HFFc6 (cell line): ENCODE data around the gene TP53AIP1. TPM values are rescaled to one million over a fixed set of nuclear protein-coding genes. Genes with fewer than 3 reads are reported as not detected.

Experiments
- DNase-seq: peaks from one replicate; pipeline ENCODE4 v3.0.0-alpha.2; 2018
- H3K27ac Mint-ChIP-seq: 2 replicates; pipeline ENCODE4 v1.8.0; 2020; ENCODE audit warnings: mild to moderate bottlenecking, mixed read lengths
- H3K27me3 Mint-ChIP-seq: 2 replicates; pipeline ENCODE4 v1.8.0; 2021; ENCODE audit warnings: mild to moderate bottlenecking, moderate library complexity, mixed read lengths; ENCODE audit not compliant: insufficient read depth
- H3K36me3 Mint-ChIP-seq: 2 replicates; pipeline ENCODE4 v1.8.0; 2021; ENCODE audit warnings: low read depth, mixed read lengths
- H3K4me1 Mint-ChIP-seq: 2 replicates; pipeline ENCODE4 v1.8.0; 2020; ENCODE audit warnings: low read depth, mixed read lengths
- H3K4me3 Mint-ChIP-seq: 2 replicates; pipeline ENCODE4 v1.8.0; 2020; ENCODE audit warnings: mild to moderate bottlenecking, moderate library complexity, mixed read lengths
- H3K9me3 Mint-ChIP-seq: 2 replicates; pipeline ENCODE4 v1.8.0; 2020; ENCODE audit warnings: mild to moderate bottlenecking, mixed read lengths
- total RNA-seq, 6 experiments: library from RNA; stranded (reverse); fragmentation: NEBNext Ultra II Directional; extraction: Animal tissue kit (Norgen Biotek cat#: 25700); gene quantifications; 2 replicates in 1 of 6; 3 replicates in 5 of 6; pipeline ENCODE4 v1.2.3, GENCODE V29; 2021
- TF ChIP-seq, protein P1 (sequence below): fragments of 200-600 bp; sonication (generic); IDR thresholded peaks from 2 replicates; pipeline ENCODE4 v1.5.0; 2021; ENCODE audit warnings: antibody characterized with exemption, mild to moderate bottlenecking

TP53AIP1 gene
- total RNA-seq, 6 experiments from 2014 or later: not detected

DNA sequence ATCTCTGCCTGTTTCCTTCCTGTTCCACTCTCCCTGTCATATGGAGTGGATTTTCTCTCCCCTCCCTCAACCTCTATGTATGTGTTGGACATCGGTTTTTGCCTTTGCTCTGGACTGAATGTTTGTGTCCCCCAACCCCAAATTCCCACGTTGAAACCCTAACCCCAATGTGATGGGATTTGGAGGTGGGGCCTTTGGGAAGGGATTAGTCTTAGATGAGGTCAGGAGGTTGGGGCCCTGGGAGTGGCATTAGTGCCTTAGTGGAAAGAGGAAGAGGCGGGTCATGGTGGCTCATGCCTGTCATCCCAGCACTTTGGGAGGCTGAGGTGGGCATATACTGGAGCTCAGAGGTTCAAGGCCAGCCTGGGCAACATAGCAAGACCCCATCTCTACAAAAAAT, 11.6 kb downstream of the TP53AIP1 start:
- no peak overlapping the region for H3K4me3 Mint-ChIP-seq
- peaks cover 19% of the 10 kb centered on the region for H3K4me1 Mint-ChIP-seq
- no peaks in the 10 kb centered on the region for H3K36me3 Mint-ChIP-seq
- no peak overlapping the region for H3K27ac Mint-ChIP-seq
- TF ChIP-seq, protein P1, sequence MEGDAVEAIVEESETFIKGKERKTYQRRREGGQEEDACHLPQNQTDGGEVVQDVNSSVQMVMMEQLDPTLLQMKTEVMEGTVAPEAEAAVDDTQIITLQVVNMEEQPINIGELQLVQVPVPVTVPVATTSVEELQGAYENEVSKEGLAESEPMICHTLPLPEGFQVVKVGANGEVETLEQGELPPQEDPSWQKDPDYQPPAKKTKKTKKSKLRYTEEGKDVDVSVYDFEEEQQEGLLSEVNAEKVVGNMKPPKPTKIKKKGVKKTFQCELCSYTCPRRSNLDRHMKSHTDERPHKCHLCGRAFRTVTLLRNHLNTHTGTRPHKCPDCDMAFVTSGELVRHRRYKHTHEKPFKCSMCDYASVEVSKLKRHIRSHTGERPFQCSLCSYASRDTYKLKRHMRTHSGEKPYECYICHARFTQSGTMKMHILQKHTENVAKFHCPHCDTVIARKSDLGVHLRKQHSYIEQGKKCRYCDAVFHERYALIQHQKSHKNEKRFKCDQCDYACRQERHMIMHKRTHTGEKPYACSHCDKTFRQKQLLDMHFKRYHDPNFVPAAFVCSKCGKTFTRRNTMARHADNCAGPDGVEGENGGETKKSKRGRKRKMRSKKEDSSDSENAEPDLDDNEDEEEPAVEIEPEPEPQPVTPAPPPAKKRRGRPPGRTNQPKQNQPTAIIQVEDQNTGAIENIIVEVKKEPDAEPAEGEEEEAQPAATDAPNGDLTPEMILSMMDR: no peak
- H3K27me3 Mint-ChIP-seq: peaks cover 36% of the 10 kb centered on the region
- no peak for DNase-seq
- no peaks in the 10 kb centered on the region for H3K9me3 Mint-ChIP-seq

DNA sequence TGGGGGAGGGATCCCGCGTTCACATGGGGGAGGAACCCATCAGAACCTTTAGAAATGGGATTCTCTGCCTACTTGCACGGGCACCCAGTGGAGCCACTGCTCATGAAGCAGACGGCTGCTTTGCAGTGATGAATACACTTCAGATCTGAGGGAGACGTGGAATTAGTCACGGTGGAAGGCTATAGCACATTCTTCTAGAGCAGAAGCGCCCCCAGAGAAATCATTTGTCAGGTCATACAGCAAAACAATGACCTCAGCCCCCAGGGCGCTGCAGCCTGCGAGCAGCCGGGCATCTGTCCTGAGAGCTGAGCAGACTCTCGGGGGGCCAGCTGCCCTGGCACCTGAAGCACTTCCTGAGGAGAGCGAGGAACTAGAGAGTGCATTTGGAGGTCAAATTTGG, 12.7 kb downstream of the TP53AIP1 start:
- no peak overlapping the region for H3K27ac Mint-ChIP-seq
- no peaks in the 10 kb centered on the region for H3K36me3 Mint-ChIP-seq
- TF ChIP-seq, protein P1: no peak
- H3K4me3 Mint-ChIP-seq: no peak overlapping the region
- no peaks in the 10 kb centered on the region for H3K9me3 Mint-ChIP-seq
- peaks cover 40% of the 10 kb centered on the region for H3K27me3 Mint-ChIP-seq
- DNase-seq: peak; percentile 14
- peaks cover 19% of the 10 kb centered on the region for H3K4me1 Mint-ChIP-seq

DNA sequence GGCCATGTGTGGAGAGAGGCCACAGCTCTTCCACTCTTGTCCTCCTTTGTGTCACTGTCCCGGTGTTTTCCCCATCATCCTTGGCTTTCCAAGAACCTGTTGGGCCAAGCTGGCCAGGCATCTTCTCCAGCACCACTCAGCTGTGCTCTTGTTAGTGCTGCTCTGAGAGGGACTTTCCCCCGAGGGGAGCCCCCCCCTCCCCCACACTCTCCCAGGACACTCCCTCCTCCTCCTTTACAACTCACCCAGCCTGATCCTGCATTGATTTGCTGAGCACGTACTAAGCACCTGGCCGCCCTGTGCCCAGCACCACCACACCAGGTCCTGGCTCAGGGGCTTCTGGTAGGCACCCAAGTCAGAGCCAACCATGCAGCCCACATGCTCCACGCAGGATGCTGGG, 13.2 kb downstream of the TP53AIP1 start:
- DNase-seq: no peak
- Mint-ChIP-seq H3K27me3 (peaks cover 44% of the 10 kb centered on the region), H3K4me1 (peaks cover 19% of the 10 kb centered on the region), H3K27ac (no peak overlapping the region), H3K36me3 (no peaks in the 10 kb centered on the region), H3K9me3 (no peaks in the 10 kb centered on the region), H3K4me3 (no peak overlapping the region)
- TF ChIP-seq, protein P1: no peak

DNA sequence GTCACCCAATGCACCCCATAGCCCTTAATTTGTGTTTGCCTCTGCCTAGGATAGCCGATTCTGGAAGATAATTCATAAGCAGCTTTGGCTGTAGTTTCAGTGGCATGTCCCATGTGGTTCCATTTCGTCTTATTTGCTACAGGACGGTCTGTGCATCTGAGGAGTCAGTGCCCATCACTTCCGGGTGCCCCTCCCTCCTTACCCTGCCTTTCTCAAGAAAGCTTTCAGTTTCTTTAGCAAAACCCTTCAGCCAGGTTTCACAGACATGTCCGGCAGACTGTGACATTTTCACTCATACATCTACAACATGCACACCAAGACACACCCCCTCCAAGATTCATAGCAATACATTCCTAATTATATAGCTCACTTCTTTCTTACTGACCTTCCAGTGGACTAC, 14.3 kb downstream of the TP53AIP1 start:
- DNase-seq: no peak
- no peak overlapping the region for H3K27ac Mint-ChIP-seq

DNA sequence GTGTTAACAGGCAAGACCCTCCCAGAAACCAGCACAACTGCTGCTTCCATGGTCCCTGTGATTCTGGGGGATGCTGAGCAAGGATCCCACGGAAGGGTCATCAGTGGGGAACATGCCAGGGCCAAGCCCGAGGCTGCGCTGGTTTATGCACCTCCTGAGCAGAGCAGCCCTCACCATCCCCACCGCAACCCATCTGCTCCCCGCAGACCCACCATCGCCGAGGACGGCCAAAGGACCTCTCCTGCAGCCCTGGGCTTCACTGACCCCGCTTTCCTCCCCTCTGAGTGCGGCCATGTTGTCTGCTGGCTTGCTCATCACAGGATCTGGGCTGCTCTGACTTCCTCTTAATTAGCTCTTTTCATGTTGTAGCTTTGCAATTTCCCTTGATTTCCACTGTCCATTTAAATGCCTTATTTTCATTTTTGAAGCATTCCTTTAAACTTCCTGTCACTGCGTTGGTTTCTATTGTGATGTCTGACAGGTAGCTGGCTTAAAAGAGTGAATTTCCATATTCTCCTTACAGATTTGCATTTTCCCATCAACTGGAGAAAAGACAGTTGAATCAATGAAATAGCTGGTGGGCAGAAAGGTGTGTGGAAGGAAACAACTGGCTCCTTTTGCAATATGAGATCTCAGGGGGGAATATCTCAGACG, 14.9 kb downstream of the TP53AIP1 start:
- Mint-ChIP-seq H3K27me3 (peaks cover 45% of the 10 kb centered on the region), H3K4me3 (no peak overlapping the region), H3K9me3 (no peaks in the 10 kb centered on the region), H3K4me1 (peaks cover 19% of the 10 kb centered on the region), H3K27ac (no peak overlapping the region), H3K36me3 (no peaks in the 10 kb centered on the region)
- TF ChIP-seq, protein P1: no peak
- no peak for DNase-seq

More for the DNA sequence above, 14.3 kb downstream of the TP53AIP1 start:
- TF ChIP-seq, protein P1: no peak
- H3K36me3 Mint-ChIP-seq: no peaks in the 10 kb centered on the region
- H3K4me1 Mint-ChIP-seq: peaks cover 19% of the 10 kb centered on the region
- peaks cover 47% of the 10 kb centered on the region for H3K27me3 Mint-ChIP-seq
- no peak overlapping the region for H3K4me3 Mint-ChIP-seq
- H3K9me3 Mint-ChIP-seq: no peaks in the 10 kb centered on the region
